Upper lobe of left lung (tissue), 4 donors: ENCODE results near the gene WSB1.

Source experiments
- CTCF ChIP-seq, 6 experiments: fragments of 450-650 bp in 4 of 6; fragments of 200-600 bp in 2 of 6; sonication (generic) in 2 of 6; IDR thresholded peaks; one replicate each; pipeline ENCODE4 v1.5.1; 2016 to 2019; ENCODE audit warnings: antibody characterized with exemption in 6 of 6
- POLR2A ChIP-seq, 4 donors: fragments of 450-650 bp; IDR thresholded peaks; one replicate each; pipeline ENCODE4 v1.5.1; 2016 to 2017; ENCODE audit warnings: antibody characterized with exemption in 4 of 4, mild to moderate bottlenecking in 2 of 4

GRCh38 chr17:27285516-27285915 is 8.4 kb upstream of the WSB1 start:
- no peak for TF ChIP-seq POLR2A (IDR thresholded peaks at IDR 0.05)
- TF ChIP-seq CTCF (IDR thresholded peaks at IDR 0.05): no peak
